Natural killer cell (primary cell): ENCODE measurements around the gene CRAT. TPM values are rescaled to one million over a fixed set of nuclear protein-coding genes. Genes with fewer than 3 reads are reported as not detected.

ENCODE experiments used
- ATAC-seq, 3 donors: fragments of 150-1000 bp in 2 of 3; fragments of 200-7000 bp in 1 of 3; cut with Tn5 transposase; 1 replicate in 1 of 3; 2 replicates in 2 of 3; pipeline ENCODE4 v1.10.0; 2021; ENCODE audit warnings: mild to moderate bottlenecking in 2 of 3, moderate library complexity in 2 of 3
- DNase-seq, 2 donors: peaks; one replicate each; pipeline versions ENCODE4 v3.0.0 to v3.0.0-alpha.2; 2013 to 2021; ENCODE audit warnings: mixed read lengths in 1 of 2
- H3K27ac ChIP-seq: one replicate; pipeline ENCODE4 v1.5.1; 2013; ENCODE audit warnings: mild to moderate bottlenecking, low read length
- H3K27me3 ChIP-seq: one replicate; pipeline ENCODE4 v1.6.1; 2013; ENCODE audit warnings: low read length; ENCODE audit not compliant: control insufficient read depth, insufficient read depth
- H3K36me3 ChIP-seq: one replicate; pipeline ENCODE4 v1.6.1; 2013; ENCODE audit warnings: low read length; ENCODE audit not compliant: control insufficient read depth, insufficient read depth
- H3K4me1 ChIP-seq: one replicate; pipeline ENCODE4 v1.6.1; 2013; ENCODE audit warnings: low read length; ENCODE audit not compliant: control insufficient read depth, insufficient read depth
- H3K4me3 ChIP-seq: one replicate; pipeline ENCODE4 v1.5.1; 2013; ENCODE audit warnings: low read length
- H3K9me3 ChIP-seq: one replicate; pipeline ENCODE4 v1.6.1; 2013; ENCODE audit warnings: low read length; ENCODE audit not compliant: control insufficient read depth, insufficient read depth
- H3K27ac Mint-ChIP-seq, 2 donors: one replicate each; pipeline ENCODE4 v1.8.0; 2022; ENCODE audit warnings: mild to moderate bottlenecking in 2 of 2, mixed read lengths in 2 of 2, moderate library complexity in 1 of 2
- H3K27me3 Mint-ChIP-seq, 2 donors: one replicate each; pipeline ENCODE4 v1.8.0; 2022; ENCODE audit warnings: low read depth in 2 of 2, mixed read lengths in 2 of 2
- H3K36me3 Mint-ChIP-seq: one replicate; pipeline ENCODE4 v1.8.0; 2022; ENCODE audit warnings: mixed read lengths
- H3K4me1 Mint-ChIP-seq, 2 donors: one replicate each; pipeline ENCODE4 v1.8.0; 2022; ENCODE audit warnings: mixed read lengths in 2 of 2
- H3K4me3 Mint-ChIP-seq: one replicate; pipeline ENCODE4 v1.8.0; 2022; ENCODE audit warnings: mild to moderate bottlenecking, moderate library complexity, mixed read lengths
- H3K9me3 Mint-ChIP-seq, 2 donors: one replicate each; pipeline ENCODE4 v1.8.0; 2022; ENCODE audit warnings: mixed read lengths in 2 of 2
- WGBS: methylation state at CpG from one replicate; pipeline ENCODE4 v1.1.7; 2013; ENCODE audit warnings: missing lambda C conversion rate; ENCODE audit not compliant: insufficient coverage; 5-methylcytosine and 5-hydroxymethylcytosine counted together
- intact Hi-C: fragments of 100-400 bp; cut with micrococcal nuclease; formaldehyde crosslinking; loops from one replicate; pipeline ENCODE4 v1.14.2; 2022
- total RNA-seq, 4 donors: library from RNA; stranded (reverse); fragments of 120-200 nt in 1 of 4; gene quantifications; one replicate each; pipeline versions ENCODE4 v1.2.3 to v1.2.4, GENCODE V29; 2013 to 2022
- TF ChIP-seq, protein P1 (sequence below): fragments of 200-600 bp; IDR thresholded peaks from one replicate; pipeline ENCODE4 v1.8.0; 2022; ENCODE audit warnings: antibody characterized with exemption

CRAT gene
- total RNA-seq, 3 donors from 2014 or later (not counting 1 experiment from before 2014, with no cell fraction given), result 13.5 to 13.8 (median 13.8) TPM

DNA sequence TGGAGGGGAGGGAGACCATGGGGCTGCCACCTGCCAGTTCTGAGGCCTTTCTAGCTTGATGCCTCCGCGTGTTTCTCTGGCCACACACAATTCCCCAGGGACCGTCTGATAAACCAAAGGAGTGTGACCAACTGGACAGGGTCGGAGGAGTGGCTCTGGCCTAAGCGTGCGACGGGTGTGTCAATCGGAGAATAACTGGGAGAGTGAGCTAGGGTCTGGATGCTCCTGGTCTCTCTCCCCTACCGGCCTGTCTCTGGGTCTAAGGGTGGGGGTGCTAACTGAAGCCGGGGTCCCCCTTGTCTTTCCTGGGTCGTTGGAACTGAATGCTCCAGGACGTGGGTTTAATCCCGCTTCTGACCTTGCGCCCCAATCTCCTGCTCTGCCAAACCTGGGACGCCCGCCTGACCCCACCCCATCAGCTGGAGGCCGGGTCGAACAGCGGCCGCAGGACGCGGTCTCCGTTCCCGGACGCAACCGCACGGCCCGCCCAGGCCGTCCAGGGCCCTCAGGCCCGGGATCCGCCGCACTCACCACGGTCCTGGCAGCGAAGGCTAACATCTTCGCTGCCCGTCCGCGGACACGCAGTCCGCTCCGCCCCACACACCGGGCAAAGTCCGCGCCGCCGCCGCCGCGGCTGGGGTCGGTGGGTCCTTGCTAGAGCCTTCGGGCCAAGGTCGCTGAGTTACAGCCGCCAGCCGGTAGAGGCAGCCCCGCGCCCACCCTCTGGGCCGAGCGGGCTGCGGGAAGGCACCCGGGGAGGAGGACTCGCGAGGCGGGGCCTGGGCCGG lies 447 bp downstream of the CRAT start:
- intact Hi-C loops, result loop anchor here (2.0 kb wide), 1 partner anchor 29 kb away; the partner anchor contains the start of gene DOLPP1
- peak overlapping the region in 1 of 2 donors; percentile 92 for H3K27ac Mint-ChIP-seq
- Histone ChIP-seq H3K36me3 (no peaks in the 10 kb centered on the region), H3K4me1 (peaks cover 25% of the 10 kb centered on the region), H3K27ac (no peak overlapping the region), H3K9me3 (no peaks in the 10 kb centered on the region), H3K4me3 (peak overlapping the region; percentile 55), H3K27me3 (no peaks in the 10 kb centered on the region)
- WGBS, result 10% methylated on average over 64 of the region's 64 CpGs
- TF ChIP-seq, protein P1, sequence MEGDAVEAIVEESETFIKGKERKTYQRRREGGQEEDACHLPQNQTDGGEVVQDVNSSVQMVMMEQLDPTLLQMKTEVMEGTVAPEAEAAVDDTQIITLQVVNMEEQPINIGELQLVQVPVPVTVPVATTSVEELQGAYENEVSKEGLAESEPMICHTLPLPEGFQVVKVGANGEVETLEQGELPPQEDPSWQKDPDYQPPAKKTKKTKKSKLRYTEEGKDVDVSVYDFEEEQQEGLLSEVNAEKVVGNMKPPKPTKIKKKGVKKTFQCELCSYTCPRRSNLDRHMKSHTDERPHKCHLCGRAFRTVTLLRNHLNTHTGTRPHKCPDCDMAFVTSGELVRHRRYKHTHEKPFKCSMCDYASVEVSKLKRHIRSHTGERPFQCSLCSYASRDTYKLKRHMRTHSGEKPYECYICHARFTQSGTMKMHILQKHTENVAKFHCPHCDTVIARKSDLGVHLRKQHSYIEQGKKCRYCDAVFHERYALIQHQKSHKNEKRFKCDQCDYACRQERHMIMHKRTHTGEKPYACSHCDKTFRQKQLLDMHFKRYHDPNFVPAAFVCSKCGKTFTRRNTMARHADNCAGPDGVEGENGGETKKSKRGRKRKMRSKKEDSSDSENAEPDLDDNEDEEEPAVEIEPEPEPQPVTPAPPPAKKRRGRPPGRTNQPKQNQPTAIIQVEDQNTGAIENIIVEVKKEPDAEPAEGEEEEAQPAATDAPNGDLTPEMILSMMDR, result no peak
- H3K9me3 Mint-ChIP-seq, result no peaks in the 10 kb centered on the region
- peaks cover 23 to 24% of the 10 kb centered on the region in 2 donors for H3K4me1 Mint-ChIP-seq
- DNase-seq (peak in 1 of 2 donors; percentile 34), ATAC-seq (no peak)
- no peaks in the 10 kb centered on the region for H3K36me3 Mint-ChIP-seq
- H3K27me3 Mint-ChIP-seq, result no peaks in the 10 kb centered on the region
- peak overlapping the region; percentile 89 for H3K4me3 Mint-ChIP-seq

DNA sequence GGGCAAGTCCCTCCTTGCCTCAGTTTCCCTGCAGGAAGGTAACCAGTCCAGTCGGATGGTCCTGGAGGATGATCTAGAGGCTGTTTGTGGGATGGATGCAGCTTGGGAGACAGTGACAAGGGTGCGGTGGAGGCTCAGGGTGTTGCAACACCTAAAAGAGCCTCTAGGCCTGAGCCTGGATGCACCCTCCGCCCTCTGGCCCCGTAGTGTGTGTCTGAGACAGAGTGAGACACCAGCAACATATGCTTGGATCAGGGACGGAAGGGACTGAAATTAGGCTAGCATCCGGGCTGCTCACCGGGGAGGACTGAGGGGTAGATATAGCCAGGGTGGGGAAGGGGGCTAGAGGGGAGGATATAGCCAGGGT lies 1.1 kb downstream of the CRAT start:
- TF ChIP-seq, protein P1, result no peak
- Histone ChIP-seq H3K4me1 (peaks cover 25% of the 10 kb centered on the region), H3K4me3 (no peak overlapping the region), H3K27me3 (no peaks in the 10 kb centered on the region), H3K27ac (no peak overlapping the region), H3K9me3 (no peaks in the 10 kb centered on the region), H3K36me3 (no peaks in the 10 kb centered on the region)
- Mint-ChIP-seq H3K4me1 (peaks cover 18 to 24% of the 10 kb centered on the region in 2 donors), H3K4me3 (peak overlapping the region; percentile 74), H3K36me3 (no peaks in the 10 kb centered on the region), H3K27ac (peak overlapping the region; percentile 11 to 92), H3K9me3 (no peaks in the 10 kb centered on the region), H3K27me3 (no peaks in the 10 kb centered on the region)
- ATAC-seq, result no peak
- intact Hi-C loops, result no loop called here
- peak in 1 of 2 donors; percentile 45 for DNase-seq
- WGBS, result 88% methylated on average over 7 of the region's 7 CpGs

DNA sequence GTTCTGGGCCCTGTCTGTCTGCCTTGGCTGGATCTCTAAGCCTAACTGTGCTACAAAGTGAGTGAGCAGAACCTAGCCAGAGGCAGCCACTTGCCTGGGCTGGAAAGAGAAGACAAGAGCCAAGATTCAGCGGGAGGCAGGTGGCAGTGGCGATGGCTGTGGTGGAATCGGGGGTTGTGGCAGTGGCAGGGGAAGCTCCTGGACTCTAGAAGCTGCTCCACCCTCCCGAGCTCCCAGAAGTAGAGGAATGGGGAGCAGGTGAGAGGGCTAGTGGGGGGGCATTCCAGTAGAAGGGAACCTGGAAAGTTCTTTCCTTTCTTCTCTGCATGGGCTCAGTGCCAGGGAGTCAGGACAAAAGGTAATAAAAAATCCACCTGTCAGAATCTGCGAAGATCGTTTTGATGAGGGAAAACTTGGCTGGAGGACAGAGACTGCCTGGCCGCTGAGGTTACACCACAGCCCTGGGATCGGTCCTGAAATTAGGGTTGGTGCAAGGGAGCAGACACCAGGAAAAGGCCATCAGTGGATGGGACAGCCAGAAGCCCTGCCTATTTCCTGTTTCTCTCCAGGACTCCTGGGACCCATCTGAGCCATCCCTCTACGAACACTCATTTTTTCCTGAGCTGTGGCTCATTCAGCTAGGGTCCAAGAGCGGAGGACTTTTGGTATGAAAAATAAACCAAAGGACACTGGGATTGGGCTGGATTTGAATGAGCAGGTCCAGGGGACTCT lies 1.6 kb downstream of the CRAT start:
- Histone ChIP-seq H3K4me3 (no peak overlapping the region), H3K9me3 (no peaks in the 10 kb centered on the region), H3K4me1 (peaks cover 25% of the 10 kb centered on the region), H3K27me3 (no peaks in the 10 kb centered on the region), H3K27ac (no peak overlapping the region), H3K36me3 (no peaks in the 10 kb centered on the region)
- intact Hi-C loops, result no loop called here
- no peaks in the 10 kb centered on the region for H3K36me3 Mint-ChIP-seq
- peaks cover 17 to 24% of the 10 kb centered on the region in 2 donors for H3K4me1 Mint-ChIP-seq
- TF ChIP-seq, protein P1, result no peak
- no peaks in the 10 kb centered on the region for H3K9me3 Mint-ChIP-seq
- ATAC-seq, result no peak
- peak overlapping the region; percentile 74 for H3K4me3 Mint-ChIP-seq
- WGBS, result 79% methylated on average over 10 of the region's 10 CpGs
- H3K27me3 Mint-ChIP-seq, result no peaks in the 10 kb centered on the region
- H3K27ac Mint-ChIP-seq, result peak overlapping the region; percentile 11 to 92
- no peak for DNase-seq
